WTC11 (cell line): ENCODE results near the gene PDE1A.

Experiments used
- SP1 ChIP-seq: sonication (generic); formaldehyde crosslinking; conservative IDR thresholded peaks from 2 replicates; pipeline ENCODE4 v1.8.1; 2022; ENCODE audit warnings: missing genetic modification reagents
- TF ChIP-seq, protein P1 (sequence below): sonication (generic); formaldehyde crosslinking; IDR thresholded peaks from 2 replicates; pipeline ENCODE4 v1.8.1; 2023; ENCODE audit warnings: mild to moderate bottlenecking, moderate library complexity, missing genetic modification reagents
- TF ChIP-seq, protein P2 (sequence below): sonication (generic); formaldehyde crosslinking; IDR thresholded peaks from 2 replicates; pipeline ENCODE4 v1.8.0; 2022; ENCODE audit warnings: mild to moderate bottlenecking, missing genetic modification reagents
- TF ChIP-seq, protein P3 (sequence below): fragments of 200-600 bp; IDR thresholded peaks from 2 replicates; pipeline ENCODE4 v1.8.0; 2022; ENCODE audit warnings: antibody characterized with exemption
- TF ChIP-seq, protein P4 (sequence below): sonication (generic); formaldehyde crosslinking; IDR thresholded peaks from 2 replicates; pipeline ENCODE4 v1.8.1; 2022; ENCODE audit warnings: low read depth, missing genetic modification reagents, borderline replicate concordance

DNA sequence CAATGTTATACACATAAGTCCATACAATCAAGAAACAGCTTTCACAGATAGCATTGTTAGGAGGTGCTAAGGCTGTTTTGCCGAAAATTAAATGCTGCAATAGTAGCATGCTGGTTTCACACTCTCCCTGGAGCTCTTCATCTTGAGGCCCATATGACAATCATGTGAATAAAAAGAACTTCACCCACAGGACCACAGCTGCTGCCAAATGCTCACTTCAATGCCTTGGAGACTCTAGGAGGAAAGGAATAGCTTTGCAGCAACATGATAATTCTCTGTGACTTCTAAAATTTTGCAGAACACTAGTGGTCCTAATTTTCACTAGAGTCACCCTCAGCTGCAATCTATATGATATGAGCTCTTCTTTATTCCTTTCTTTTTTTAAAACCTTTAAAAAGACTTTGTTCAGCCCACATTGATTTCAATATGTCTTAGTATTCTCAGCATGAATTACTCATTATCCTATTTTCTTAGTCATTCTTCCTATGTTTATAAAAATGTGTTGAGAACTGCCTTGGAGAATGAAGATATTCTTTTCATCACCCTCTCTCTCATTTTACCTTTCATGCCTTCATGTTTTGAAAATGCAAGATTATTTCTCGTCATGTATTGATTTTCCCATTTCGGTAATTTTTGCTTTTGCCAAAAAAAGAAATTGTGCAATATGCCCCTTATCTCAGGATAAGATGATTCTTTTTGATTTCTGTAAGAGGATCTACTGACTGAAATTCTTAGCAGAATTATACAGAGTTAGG, 108.2 kb downstream of the PDE1A start:
- TF ChIP-seq, protein P1, sequence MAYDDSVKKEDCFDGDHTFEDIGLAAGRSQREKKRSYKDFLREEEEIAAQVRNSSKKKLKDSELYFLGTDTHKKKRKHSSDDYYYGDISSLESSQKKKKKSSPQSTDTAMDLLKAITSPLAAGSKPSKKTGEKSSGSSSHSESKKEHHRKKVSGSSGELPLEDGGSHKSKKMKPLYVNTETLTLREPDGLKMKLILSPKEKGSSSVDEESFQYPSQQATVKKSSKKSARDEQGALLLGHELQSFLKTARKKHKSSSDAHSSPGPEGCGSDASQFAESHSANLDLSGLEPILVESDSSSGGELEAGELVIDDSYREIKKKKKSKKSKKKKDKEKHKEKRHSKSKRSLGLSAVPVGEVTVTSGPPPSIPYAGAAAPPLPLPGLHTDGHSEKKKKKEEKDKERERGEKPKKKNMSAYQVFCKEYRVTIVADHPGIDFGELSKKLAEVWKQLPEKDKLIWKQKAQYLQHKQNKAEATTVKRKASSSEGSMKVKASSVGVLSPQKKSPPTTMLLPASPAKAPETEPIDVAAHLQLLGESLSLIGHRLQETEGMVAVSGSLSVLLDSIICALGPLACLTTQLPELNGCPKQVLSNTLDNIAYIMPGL (CRISPR knock-in tag), result no peak
- TF ChIP-seq, protein P2, sequence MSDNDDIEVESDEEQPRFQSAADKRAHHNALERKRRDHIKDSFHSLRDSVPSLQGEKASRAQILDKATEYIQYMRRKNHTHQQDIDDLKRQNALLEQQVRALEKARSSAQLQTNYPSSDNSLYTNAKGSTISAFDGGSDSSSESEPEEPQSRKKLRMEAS (CRISPR knock-in tag), result no peak
- TF ChIP-seq, protein P3, sequence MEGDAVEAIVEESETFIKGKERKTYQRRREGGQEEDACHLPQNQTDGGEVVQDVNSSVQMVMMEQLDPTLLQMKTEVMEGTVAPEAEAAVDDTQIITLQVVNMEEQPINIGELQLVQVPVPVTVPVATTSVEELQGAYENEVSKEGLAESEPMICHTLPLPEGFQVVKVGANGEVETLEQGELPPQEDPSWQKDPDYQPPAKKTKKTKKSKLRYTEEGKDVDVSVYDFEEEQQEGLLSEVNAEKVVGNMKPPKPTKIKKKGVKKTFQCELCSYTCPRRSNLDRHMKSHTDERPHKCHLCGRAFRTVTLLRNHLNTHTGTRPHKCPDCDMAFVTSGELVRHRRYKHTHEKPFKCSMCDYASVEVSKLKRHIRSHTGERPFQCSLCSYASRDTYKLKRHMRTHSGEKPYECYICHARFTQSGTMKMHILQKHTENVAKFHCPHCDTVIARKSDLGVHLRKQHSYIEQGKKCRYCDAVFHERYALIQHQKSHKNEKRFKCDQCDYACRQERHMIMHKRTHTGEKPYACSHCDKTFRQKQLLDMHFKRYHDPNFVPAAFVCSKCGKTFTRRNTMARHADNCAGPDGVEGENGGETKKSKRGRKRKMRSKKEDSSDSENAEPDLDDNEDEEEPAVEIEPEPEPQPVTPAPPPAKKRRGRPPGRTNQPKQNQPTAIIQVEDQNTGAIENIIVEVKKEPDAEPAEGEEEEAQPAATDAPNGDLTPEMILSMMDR, result no peak
- TF ChIP-seq, protein P4, sequence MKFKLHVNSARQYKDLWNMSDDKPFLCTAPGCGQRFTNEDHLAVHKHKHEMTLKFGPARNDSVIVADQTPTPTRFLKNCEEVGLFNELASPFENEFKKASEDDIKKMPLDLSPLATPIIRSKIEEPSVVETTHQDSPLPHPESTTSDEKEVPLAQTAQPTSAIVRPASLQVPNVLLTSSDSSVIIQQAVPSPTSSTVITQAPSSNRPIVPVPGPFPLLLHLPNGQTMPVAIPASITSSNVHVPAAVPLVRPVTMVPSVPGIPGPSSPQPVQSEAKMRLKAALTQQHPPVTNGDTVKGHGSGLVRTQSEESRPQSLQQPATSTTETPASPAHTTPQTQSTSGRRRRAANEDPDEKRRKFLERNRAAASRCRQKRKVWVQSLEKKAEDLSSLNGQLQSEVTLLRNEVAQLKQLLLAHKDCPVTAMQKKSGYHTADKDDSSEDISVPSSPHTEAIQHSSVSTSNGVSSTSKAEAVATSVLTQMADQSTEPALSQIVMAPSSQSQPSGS, result no peak
- no peak for TF ChIP-seq SP1
